Naive B cell (primary cell): ENCODE measurements around the gene LGI2. TPM values are rescaled to one million over a fixed set of nuclear protein-coding genes. Genes with fewer than 3 reads are reported as not detected.
A peak's percentile ranks its signal among the peaks of the same experiment; 100 is the strongest.
"Not testable (repeated sequence)": the region's sequence is repeated elsewhere in the genome, so short reads cannot be mapped to it uniquely, and the experiment has no call there.

Experiments used
- ATAC-seq, 2 donors: fragments of 150-1000 bp; cut with Tn5 transposase; 2 replicates each; pipeline ENCODE4 v1.10.0; 2021; ENCODE audit warnings: low read depth in 2 of 2, mild to moderate bottlenecking in 2 of 2, moderate library complexity in 2 of 2
- DNase-seq: peaks from one replicate; pipeline ENCODE4 v3.0.0; 2022
- H3K27ac Mint-ChIP-seq, 6 donors: one replicate each; pipeline ENCODE4 v1.8.0; 2020 to 2022; ENCODE audit warnings: mild to moderate bottlenecking in 6 of 6, mixed read lengths in 6 of 6, moderate library complexity in 5 of 6, inconsistent platforms in 2 of 6
- H3K27me3 Mint-ChIP-seq, 3 donors: one replicate each; pipeline ENCODE4 v1.8.0; 2021 to 2022; ENCODE audit warnings: mixed read lengths in 3 of 3, mild to moderate bottlenecking in 1 of 3
- H3K36me3 Mint-ChIP-seq, 2 donors: one replicate each; pipeline ENCODE4 v1.8.0; 2020 to 2022; ENCODE audit warnings: mixed read lengths in 2 of 2, inconsistent platforms in 1 of 2, mild to moderate bottlenecking in 1 of 2
- H3K4me1 Mint-ChIP-seq, 3 donors: one replicate each; pipeline ENCODE4 v1.8.0; 2020 to 2022; ENCODE audit warnings: mixed read lengths in 3 of 3, inconsistent platforms in 1 of 3, mild to moderate bottlenecking in 1 of 3, moderate library complexity in 1 of 3
- H3K4me3 Mint-ChIP-seq, 8 donors: one replicate each; pipeline ENCODE4 v1.8.0; 2020 to 2022; ENCODE audit warnings: mild to moderate bottlenecking in 8 of 8, mixed read lengths in 8 of 8, moderate library complexity in 8 of 8, inconsistent platforms in 2 of 8
- H3K9me3 Mint-ChIP-seq, 7 donors: one replicate each; pipeline ENCODE4 v1.8.0; 2020 to 2022; ENCODE audit warnings: mixed read lengths in 7 of 7, mild to moderate bottlenecking in 5 of 7, inconsistent platforms in 2 of 7, moderate library complexity in 1 of 7
- polyA plus RNA-seq, 6 donors: library from polyadenylated mRNA; unstranded; fragments of 300-500 nt; fragmentation: Illumina TruSeq; gene quantifications; one replicate each; pipeline ENCODE4 v1.2.3, GENCODE V29; 2021; ENCODE audit warnings: low read depth in 6 of 6

Gene LGI2
- polyA plus RNA-seq, 6 donors from 2014 or later = not detected

- H3K27ac Mint-ChIP-seq = no peak overlapping the region
- no peaks in the 10 kb centered on the region for H3K36me3 Mint-ChIP-seq
- peaks cover 0 to 8% (median 2%) of the 10 kb centered on the region in 7 donors for H3K9me3 Mint-ChIP-seq
- H3K27me3 Mint-ChIP-seq = peaks cover 4 to 33% (median 26%) of the 10 kb centered on the region in 3 donors
- no peaks in the 10 kb centered on the region for H3K4me1 Mint-ChIP-seq
- ATAC-seq (no peak), DNase-seq (no peak)
- no peak overlapping the region for H3K4me3 Mint-ChIP-seq
Measured at GRCh38 chr4:25061602-25062001, 30.9 kb upstream of the LGI2 start.

GRCh38 chr4:25060963-25061340 is 30.2 kb upstream of the LGI2 start:
- ATAC-seq = no peak
- Mint-ChIP-seq H3K9me3 (peaks cover 0 to 8% (median 2%) of the 10 kb centered on the region in 7 donors), H3K27me3 (peaks cover 4 to 35% (median 27%) of the 10 kb centered on the region in 3 donors)

GRCh38 chr4:25060241-25060962 is 29.7 kb upstream of the LGI2 start:
- H3K9me3 Mint-ChIP-seq = peaks cover 0 to 8% (median 2%) of the 10 kb centered on the region in 7 donors
- no peak overlapping the region for H3K4me3 Mint-ChIP-seq
- no peak for ATAC-seq
- peaks cover 4 to 35% (median 27%) of the 10 kb centered on the region in 3 donors for H3K27me3 Mint-ChIP-seq
- no peaks in the 10 kb centered on the region for H3K4me1 Mint-ChIP-seq
- DNase-seq = no peak
- no peak overlapping the region for H3K27ac Mint-ChIP-seq
- H3K36me3 Mint-ChIP-seq = no peaks in the 10 kb centered on the region

More at GRCh38 chr4:25060963-25061340, 30.2 kb upstream of the LGI2 start:
- Mint-ChIP-seq H3K27ac (no peak overlapping the region), H3K4me1 (no peaks in the 10 kb centered on the region), H3K36me3 (no peaks in the 10 kb centered on the region), H3K4me3 (no peak overlapping the region)
- no peak for DNase-seq

DNA sequence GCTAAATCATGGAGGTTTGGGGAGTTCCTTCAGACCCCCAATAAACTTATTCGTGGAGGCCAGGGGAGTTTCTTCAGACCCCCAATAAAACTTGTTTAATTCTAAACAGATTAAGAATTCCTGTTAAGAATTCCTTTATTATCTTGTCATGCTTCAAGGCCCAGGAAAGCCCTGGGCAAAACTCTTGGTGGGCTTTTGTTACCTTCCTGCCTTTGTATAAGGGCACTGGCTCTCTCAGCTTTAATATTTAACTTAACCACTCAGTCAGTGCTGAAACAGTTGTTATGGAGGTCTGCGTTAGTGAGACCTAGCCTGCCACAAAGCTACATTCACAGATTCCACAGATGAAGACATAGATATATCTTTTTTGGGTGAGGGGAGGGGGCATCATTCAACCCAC is 29.0 kb upstream of the LGI2 start:
- ATAC-seq = no peak
- peaks cover 9 to 35% (median 27%) of the 10 kb centered on the region in 3 donors for H3K27me3 Mint-ChIP-seq
- no peak overlapping the region for H3K27ac Mint-ChIP-seq
- DNase-seq = no peak
- H3K36me3 Mint-ChIP-seq = no peaks in the 10 kb centered on the region
- H3K4me1 Mint-ChIP-seq = no peaks in the 10 kb centered on the region
- no peak overlapping the region for H3K4me3 Mint-ChIP-seq
- H3K9me3 Mint-ChIP-seq = peaks cover 0 to 8% (median 2%) of the 10 kb centered on the region in 7 donors

DNA sequence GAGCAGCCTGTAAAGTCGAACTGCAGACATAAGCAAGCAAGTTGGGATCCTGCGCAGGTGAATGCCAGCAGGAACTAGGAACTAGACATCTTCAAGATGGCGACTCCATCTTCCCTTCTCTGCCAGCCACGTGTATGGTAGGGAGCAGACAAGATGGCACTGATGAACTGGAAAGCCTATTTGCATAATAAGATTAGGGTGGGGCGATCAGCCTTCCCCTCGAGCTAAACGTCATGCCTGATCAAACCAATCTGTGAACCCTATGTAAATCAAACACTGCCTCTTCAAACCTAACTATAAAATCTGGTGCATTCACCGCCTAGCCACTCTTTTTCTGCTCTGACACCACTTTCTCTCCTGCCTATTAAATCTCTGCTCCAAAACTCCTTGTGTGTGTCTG is 28.1 kb upstream of the LGI2 start:
- ATAC-seq = no peak
- no peaks in the 10 kb centered on the region for H3K36me3 Mint-ChIP-seq

GRCh38 chr4:25057299-25057698 is 26.6 kb upstream of the LGI2 start:
- no peak for DNase-seq
- Mint-ChIP-seq H3K4me1 (no peaks in the 10 kb centered on the region), H3K27me3 (peaks cover 10 to 30% (median 21%) of the 10 kb centered on the region in 3 donors), H3K9me3 (peaks cover 0 to 8% (median 0%) of the 10 kb centered on the region in 7 donors), H3K27ac (no peak overlapping the region), H3K36me3 (no peaks in the 10 kb centered on the region), H3K4me3 (no peak overlapping the region)
- ATAC-seq = no peak

More for the DNA sequence above, 28.1 kb upstream of the LGI2 start:
- no peaks in the 10 kb centered on the region for H3K4me1 Mint-ChIP-seq
- H3K27me3 Mint-ChIP-seq = peaks cover 10 to 35% (median 27%) of the 10 kb centered on the region in 3 donors
- no peak overlapping the region for H3K4me3 Mint-ChIP-seq
- no peak for DNase-seq
- no peak overlapping the region for H3K27ac Mint-ChIP-seq
- peaks cover 0 to 8% (median 0%) of the 10 kb centered on the region in 7 donors for H3K9me3 Mint-ChIP-seq

DNA sequence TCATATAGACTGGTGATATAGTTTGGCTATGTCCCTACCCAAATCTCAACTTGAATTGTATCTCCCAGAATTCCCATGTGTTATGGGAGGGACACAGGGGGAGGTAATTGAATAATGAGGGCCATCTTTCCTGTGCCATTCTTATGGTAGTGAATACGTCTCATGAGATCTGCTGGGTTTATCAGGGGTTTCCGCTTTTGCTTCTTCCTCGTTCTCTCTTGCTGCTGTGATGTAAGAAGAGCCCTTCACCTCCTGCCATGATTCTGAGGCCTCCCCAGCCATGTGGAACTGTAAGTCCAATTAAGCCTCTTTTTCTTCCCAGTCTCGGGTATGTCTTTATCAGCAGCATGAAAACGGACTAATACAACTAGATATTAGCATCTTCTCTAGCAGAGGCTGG is 21.3 kb upstream of the LGI2 start:
- not testable (repeated sequence) for ATAC-seq, H3K36me3 Mint-ChIP-seq, H3K27ac Mint-ChIP-seq, H3K4me3 Mint-ChIP-seq, H3K4me1 Mint-ChIP-seq, DNase-seq, H3K9me3 Mint-ChIP-seq
- peaks cover 10 to 32% (median 12%) of the 10 kb centered on the region in 3 donors for H3K27me3 Mint-ChIP-seq

DNA sequence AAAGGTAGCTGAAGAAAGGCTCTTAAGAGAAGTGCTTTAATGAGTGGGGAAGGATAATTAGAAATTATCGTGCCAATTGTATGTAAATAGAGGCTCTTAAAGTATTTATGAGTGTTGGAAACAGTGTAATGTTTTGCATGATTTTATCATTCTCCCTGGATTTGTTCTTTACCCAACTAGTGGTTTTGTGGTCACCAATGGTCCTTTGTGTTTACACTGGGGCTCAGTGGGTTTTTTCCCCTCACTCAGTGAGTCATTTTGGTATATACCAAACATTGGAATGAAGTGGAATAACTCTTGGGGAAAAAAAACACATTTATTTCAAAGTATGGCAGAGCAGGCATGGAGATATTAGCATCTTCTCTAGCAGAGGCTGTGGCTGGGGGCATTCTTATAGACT is 20.8 kb upstream of the LGI2 start:
- no peak overlapping the region for H3K4me3 Mint-ChIP-seq
- H3K36me3 Mint-ChIP-seq = no peaks in the 10 kb centered on the region

GRCh38 chr4:25050370-25051078 is 19.8 kb upstream of the LGI2 start:
- H3K36me3 Mint-ChIP-seq = no peaks in the 10 kb centered on the region
- DNase-seq (no peak), ATAC-seq (no peak)
- no peak overlapping the region for H3K27ac Mint-ChIP-seq
- H3K4me1 Mint-ChIP-seq = no peaks in the 10 kb centered on the region
- no peak overlapping the region for H3K4me3 Mint-ChIP-seq
- peaks cover 0 to 6% (median 2%) of the 10 kb centered on the region in 7 donors for H3K9me3 Mint-ChIP-seq
- H3K27me3 Mint-ChIP-seq = peaks cover 6 to 26% (median 15%) of the 10 kb centered on the region in 3 donors

More for the DNA sequence above, 20.8 kb upstream of the LGI2 start:
- Mint-ChIP-seq H3K4me1 (no peaks in the 10 kb centered on the region), H3K9me3 (peaks cover 0 to 6% (median 2%) of the 10 kb centered on the region in 7 donors), H3K27ac (no peak overlapping the region), H3K27me3 (peaks cover 7 to 27% (median 13%) of the 10 kb centered on the region in 3 donors)
- DNase-seq (no peak), ATAC-seq (no peak)

GRCh38 chr4:25043548-25043947 is 12.8 kb upstream of the LGI2 start:
- H3K4me3 Mint-ChIP-seq = no peak overlapping the region
- H3K36me3 Mint-ChIP-seq = no peaks in the 10 kb centered on the region
- no peaks in the 10 kb centered on the region for H3K4me1 Mint-ChIP-seq
- peaks cover 0 to 5% (median 0%) of the 10 kb centered on the region in 7 donors for H3K9me3 Mint-ChIP-seq
- H3K27ac Mint-ChIP-seq = no peak overlapping the region
- no peak for ATAC-seq
- DNase-seq = no peak
- H3K27me3 Mint-ChIP-seq = peaks cover 17 to 32% (median 27%) of the 10 kb centered on the region in 3 donors

DNA sequence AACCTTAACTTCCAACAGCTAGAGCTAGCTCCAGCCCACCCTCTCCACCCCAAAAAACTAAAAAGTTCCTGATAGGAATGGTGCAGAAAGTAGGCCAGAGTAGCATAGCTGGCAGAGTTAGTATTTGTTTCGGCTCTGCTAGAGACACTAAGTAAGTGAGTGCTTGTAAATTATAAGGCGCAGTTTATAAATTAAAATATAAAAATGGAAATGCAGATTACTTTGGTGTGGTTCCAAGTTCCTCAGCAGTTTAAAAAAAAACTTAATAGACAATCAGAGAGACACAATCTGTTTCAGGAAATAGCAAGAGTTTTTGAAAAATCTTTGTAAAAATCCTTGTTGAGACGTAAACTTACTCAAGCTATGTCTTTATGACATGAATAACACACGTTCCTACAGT is 2.8 kb upstream of the LGI2 start:
- Mint-ChIP-seq H3K27me3 (peaks cover 46 to 66% (median 53%) of the 10 kb centered on the region in 3 donors), H3K27ac (no peak overlapping the region), H3K9me3 (peaks cover 6 to 21% (median 12%) of the 10 kb centered on the region in 7 donors), H3K36me3 (peaks cover 0 to 8% of the 10 kb centered on the region in 2 donors), H3K4me1 (peaks cover 5 to 11% (median 6%) of the 10 kb centered on the region in 3 donors), H3K4me3 (no peak overlapping the region)
- DNase-seq = no peak
- no peak for ATAC-seq

DNA sequence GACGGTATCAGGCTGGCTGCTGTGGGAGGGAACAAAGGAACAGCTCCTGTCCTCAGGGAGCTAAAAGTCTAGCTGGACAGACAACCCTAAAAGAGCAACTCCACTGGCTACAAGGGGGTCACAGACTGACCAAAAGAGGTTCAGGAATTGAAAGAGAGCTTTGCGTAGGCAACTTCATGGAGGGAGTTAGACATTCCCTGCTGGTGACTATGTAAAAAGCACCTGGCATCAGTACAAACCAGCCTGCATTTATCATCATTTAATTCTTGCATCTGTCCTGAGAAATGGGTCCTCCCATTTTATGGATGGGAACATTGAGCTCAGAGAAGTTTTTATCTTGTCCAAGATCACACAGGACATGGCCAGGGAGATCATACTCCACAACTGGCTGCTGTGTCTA is 1.4 kb upstream of the LGI2 start:
- peaks cover 60 to 78% (median 66%) of the 10 kb centered on the region in 3 donors for H3K27me3 Mint-ChIP-seq
- peaks cover 6 to 20% (median 12%) of the 10 kb centered on the region in 7 donors for H3K9me3 Mint-ChIP-seq
- no peak overlapping the region for H3K4me3 Mint-ChIP-seq
- ATAC-seq = no peak
- DNase-seq = no peak
- no peak overlapping the region for H3K27ac Mint-ChIP-seq
- H3K4me1 Mint-ChIP-seq = peaks cover 5 to 11% (median 6%) of the 10 kb centered on the region in 3 donors
- H3K36me3 Mint-ChIP-seq = peaks cover 0 to 8% of the 10 kb centered on the region in 2 donors

- Mint-ChIP-seq H3K4me1 (peaks cover 5 to 11% (median 6%) of the 10 kb centered on the region in 3 donors), H3K27ac (no peak overlapping the region), H3K4me3 (peak overlapping the region in 6 of 8 donors; percentile 5 to 51 (median 38)), H3K36me3 (peaks cover 0 to 8% of the 10 kb centered on the region in 2 donors), H3K9me3 (peaks cover 6 to 20% (median 12%) of the 10 kb centered on the region in 7 donors), H3K27me3 (peaks cover 62 to 80% (median 67%) of the 10 kb centered on the region in 3 donors)
- DNase-seq (no peak), ATAC-seq (no peak)
Measured at GRCh38 chr4:25031077-25031621, 403 bp upstream of the LGI2 start.
